SK-N-SH treated with all-trans-retinoic acid at 6 μM for 48 hours (cell line): ENCODE results near the gene LSAMP.

Experiments used
- ATAC-seq: fragments of 200-7000 bp; cut with Tn5 transposase; 3 replicates; pipeline ENCODE4 v1.9.1; 2020; ENCODE audit warnings: mild to moderate bottlenecking, moderate library complexity
- ARNTL ChIP-seq: fragments of 450-650 bp; formaldehyde crosslinking; IDR thresholded peaks from 2 replicates; pipeline ENCODE4 v1.5.0; 2020; ENCODE audit warnings: low read depth, mild to moderate bottlenecking, moderate library complexity, borderline replicate concordance
- BACH2 ChIP-seq: fragments of 250-450 bp; sonication (Bioruptor Pico); IDR thresholded peaks from 2 replicates; pipeline ENCODE4 v1.9.0; 2021; ENCODE audit warnings: mild to moderate bottlenecking, borderline replicate concordance
- CSDC2 ChIP-seq: fragments of 250-450 bp; sonication (Bioruptor Pico); IDR thresholded peaks from 2 replicates; pipeline ENCODE4 v1.5.0; 2020; ENCODE audit warnings: mild to moderate bottlenecking, moderate library complexity
- CSRNP3 ChIP-seq: fragments of 250-450 bp; sonication (Bioruptor Pico); IDR thresholded peaks from 2 replicates; pipeline ENCODE4 v1.5.1; 2021; ENCODE audit warnings: mild to moderate bottlenecking, moderate library complexity
- ESRRG ChIP-seq: fragments of 250-450 bp; sonication (Bioruptor Pico); IDR thresholded peaks from 2 replicates; pipeline ENCODE4 v1.6.1; 2021; ENCODE audit warnings: mild to moderate bottlenecking
- GLIS3 ChIP-seq: fragments of 250-450 bp; sonication (Bioruptor Pico); IDR thresholded peaks from 2 replicates; pipeline ENCODE4 v1.5.0; 2020; ENCODE audit warnings: mild to moderate bottlenecking, moderate library complexity
- ISL1 ChIP-seq: fragments of 250-450 bp; sonication (Bioruptor Pico); IDR thresholded peaks from 2 replicates; pipeline ENCODE4 v2.1.2; 2022; ENCODE audit warnings: mild to moderate bottlenecking, moderate library complexity
- OSR1 ChIP-seq: fragments of 250-450 bp; sonication (Bioruptor Pico); IDR thresholded peaks from 2 replicates; pipeline ENCODE4 v1.8.0; 2022; ENCODE audit warnings: moderate library complexity, mild to moderate bottlenecking, inconsistent platforms
- PATZ1 ChIP-seq: fragments of 250-450 bp; sonication (Bioruptor Pico); IDR thresholded peaks from 2 replicates; pipeline ENCODE4 v1.8.0; 2020; ENCODE audit warnings: mild to moderate bottlenecking, moderate library complexity, borderline replicate concordance
- PPARA ChIP-seq: fragments of 250-450 bp; sonication (Bioruptor Pico); IDR thresholded peaks from 2 replicates; pipeline ENCODE4 v1.5.0; 2020; ENCODE audit warnings: mild to moderate bottlenecking, borderline replicate concordance
- RARB ChIP-seq: fragments of 250-450 bp; sonication (Bioruptor Pico); IDR thresholded peaks from 2 replicates; pipeline ENCODE4 v1.8.0; 2021; ENCODE audit warnings: mild to moderate bottlenecking, moderate library complexity
- SNAI2 ChIP-seq: fragments of 250-450 bp; sonication (Bioruptor Pico); IDR thresholded peaks from 2 replicates; pipeline ENCODE4 v1.5.0; 2020; ENCODE audit warnings: mild to moderate bottlenecking, moderate library complexity
- TOX ChIP-seq: fragments of 250-450 bp; sonication (Bioruptor Pico); IDR thresholded peaks from 2 replicates; pipeline ENCODE4 v1.8.0; 2021; ENCODE audit warnings: mild to moderate bottlenecking, moderate library complexity, borderline replicate concordance
- ZC3H10 ChIP-seq: fragments of 250-450 bp; sonication (Bioruptor Pico); IDR thresholded peaks from 2 replicates; pipeline ENCODE4 v1.5.1; 2021; ENCODE audit warnings: mild to moderate bottlenecking, moderate library complexity
- ZFP3 ChIP-seq: fragments of 250-450 bp; sonication (Bioruptor Pico); IDR thresholded peaks from 2 replicates; pipeline ENCODE4 v1.5.0; 2020; ENCODE audit warnings: mild to moderate bottlenecking, moderate library complexity
- ZFP30 ChIP-seq: fragments of 450-650 bp; formaldehyde crosslinking; IDR thresholded peaks from 2 replicates; pipeline ENCODE4 v1.5.0; 2022; ENCODE audit warnings: mild to moderate bottlenecking, moderate library complexity
- ZNF565 ChIP-seq: fragments of 450-650 bp; formaldehyde crosslinking; conservative IDR thresholded peaks from 2 replicates; pipeline ENCODE4 v1.5.0; 2020; ENCODE audit warnings: low read depth, mild to moderate bottlenecking, moderate library complexity
- ZNF8 ChIP-seq: fragments of 450-650 bp; formaldehyde crosslinking; IDR thresholded peaks from 2 replicates; pipeline ENCODE4 v1.5.0; 2020; ENCODE audit warnings: mild to moderate bottlenecking, moderate library complexity
- TF ChIP-seq, protein P1 (sequence below): fragments of 250-450 bp; sonication (Bioruptor Pico); IDR thresholded peaks from 2 replicates; pipeline ENCODE4 v1.5.0; 2020; ENCODE audit warnings: mild to moderate bottlenecking, moderate library complexity
- TF ChIP-seq, protein P2 (sequence below): fragments of 250-450 bp; sonication (Bioruptor Pico); IDR thresholded peaks from 2 replicates; pipeline ENCODE4 v1.5.1; 2020; ENCODE audit warnings: low read depth, mild to moderate bottlenecking, moderate library complexity

Gene LSAMP

DNA sequence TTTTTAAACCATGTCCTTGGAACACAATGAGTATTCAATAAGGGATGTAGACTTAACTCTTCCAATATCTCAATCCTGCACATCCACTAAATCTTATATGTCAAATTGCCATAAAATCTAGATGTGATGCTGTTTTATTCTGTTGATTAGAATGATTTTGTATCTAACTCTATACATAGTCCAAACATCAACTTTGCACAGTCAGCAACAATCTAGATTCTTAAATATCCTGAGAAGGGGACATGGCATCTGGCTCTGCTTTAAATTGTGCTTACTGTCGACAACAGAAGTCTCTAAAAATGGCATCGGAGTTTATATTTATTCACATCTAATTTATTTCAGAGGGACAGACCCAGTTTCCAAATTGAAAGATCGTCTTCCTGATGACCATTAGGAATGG, 545.8 kb downstream of the LSAMP start:
- no peak for ATAC-seq
- TF ChIP-seq TOX (CRISPR knock-in tag): no peak
- TF ChIP-seq, protein P1, sequence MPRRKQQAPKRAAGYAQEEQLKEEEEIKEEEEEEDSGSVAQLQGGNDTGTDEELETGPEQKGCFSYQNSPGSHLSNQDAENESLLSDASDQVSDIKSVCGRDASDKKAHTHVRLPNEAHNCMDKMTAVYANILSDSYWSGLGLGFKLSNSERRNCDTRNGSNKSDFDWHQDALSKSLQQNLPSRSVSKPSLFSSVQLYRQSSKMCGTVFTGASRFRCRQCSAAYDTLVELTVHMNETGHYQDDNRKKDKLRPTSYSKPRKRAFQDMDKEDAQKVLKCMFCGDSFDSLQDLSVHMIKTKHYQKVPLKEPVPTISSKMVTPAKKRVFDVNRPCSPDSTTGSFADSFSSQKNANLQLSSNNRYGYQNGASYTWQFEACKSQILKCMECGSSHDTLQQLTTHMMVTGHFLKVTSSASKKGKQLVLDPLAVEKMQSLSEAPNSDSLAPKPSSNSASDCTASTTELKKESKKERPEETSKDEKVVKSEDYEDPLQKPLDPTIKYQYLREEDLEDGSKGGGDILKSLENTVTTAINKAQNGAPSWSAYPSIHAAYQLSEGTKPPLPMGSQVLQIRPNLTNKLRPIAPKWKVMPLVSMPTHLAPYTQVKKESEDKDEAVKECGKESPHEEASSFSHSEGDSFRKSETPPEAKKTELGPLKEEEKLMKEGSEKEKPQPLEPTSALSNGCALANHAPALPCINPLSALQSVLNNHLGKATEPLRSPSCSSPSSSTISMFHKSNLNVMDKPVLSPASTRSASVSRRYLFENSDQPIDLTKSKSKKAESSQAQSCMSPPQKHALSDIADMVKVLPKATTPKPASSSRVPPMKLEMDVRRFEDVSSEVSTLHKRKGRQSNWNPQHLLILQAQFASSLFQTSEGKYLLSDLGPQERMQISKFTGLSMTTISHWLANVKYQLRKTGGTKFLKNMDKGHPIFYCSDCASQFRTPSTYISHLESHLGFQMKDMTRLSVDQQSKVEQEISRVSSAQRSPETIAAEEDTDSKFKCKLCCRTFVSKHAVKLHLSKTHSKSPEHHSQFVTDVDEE (CRISPR knock-in tag): no peak
- no peak for TF ChIP-seq ZC3H10 (CRISPR knock-in tag)
- TF ChIP-seq ARNTL (CRISPR knock-in tag): no peak
- no peak for TF ChIP-seq ZNF565 (CRISPR knock-in tag)
- TF ChIP-seq ZNF8 (CRISPR knock-in tag): no peak
- TF ChIP-seq ISL1 (CRISPR knock-in tag): no peak
- no peak for TF ChIP-seq SNAI2
- TF ChIP-seq PPARA (CRISPR knock-in tag): no peak
- TF ChIP-seq RARB (CRISPR knock-in tag): no peak
- no peak for TF ChIP-seq PATZ1 (CRISPR knock-in tag)
- TF ChIP-seq, protein P2, sequence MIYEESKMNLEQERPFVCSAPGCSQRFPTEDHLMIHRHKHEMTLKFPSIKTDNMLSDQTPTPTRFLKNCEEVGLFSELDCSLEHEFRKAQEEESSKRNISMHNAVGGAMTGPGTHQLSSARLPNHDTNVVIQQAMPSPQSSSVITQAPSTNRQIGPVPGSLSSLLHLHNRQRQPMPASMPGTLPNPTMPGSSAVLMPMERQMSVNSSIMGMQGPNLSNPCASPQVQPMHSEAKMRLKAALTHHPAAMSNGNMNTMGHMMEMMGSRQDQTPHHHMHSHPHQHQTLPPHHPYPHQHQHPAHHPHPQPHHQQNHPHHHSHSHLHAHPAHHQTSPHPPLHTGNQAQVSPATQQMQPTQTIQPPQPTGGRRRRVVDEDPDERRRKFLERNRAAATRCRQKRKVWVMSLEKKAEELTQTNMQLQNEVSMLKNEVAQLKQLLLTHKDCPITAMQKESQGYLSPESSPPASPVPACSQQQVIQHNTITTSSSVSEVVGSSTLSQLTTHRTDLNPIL (CRISPR knock-in tag): no peak
- TF ChIP-seq BACH2: no peak
- no peak for TF ChIP-seq OSR1
- TF ChIP-seq ESRRG (CRISPR knock-in tag): no peak
- TF ChIP-seq, all 23 proteins: peak for 0

DNA sequence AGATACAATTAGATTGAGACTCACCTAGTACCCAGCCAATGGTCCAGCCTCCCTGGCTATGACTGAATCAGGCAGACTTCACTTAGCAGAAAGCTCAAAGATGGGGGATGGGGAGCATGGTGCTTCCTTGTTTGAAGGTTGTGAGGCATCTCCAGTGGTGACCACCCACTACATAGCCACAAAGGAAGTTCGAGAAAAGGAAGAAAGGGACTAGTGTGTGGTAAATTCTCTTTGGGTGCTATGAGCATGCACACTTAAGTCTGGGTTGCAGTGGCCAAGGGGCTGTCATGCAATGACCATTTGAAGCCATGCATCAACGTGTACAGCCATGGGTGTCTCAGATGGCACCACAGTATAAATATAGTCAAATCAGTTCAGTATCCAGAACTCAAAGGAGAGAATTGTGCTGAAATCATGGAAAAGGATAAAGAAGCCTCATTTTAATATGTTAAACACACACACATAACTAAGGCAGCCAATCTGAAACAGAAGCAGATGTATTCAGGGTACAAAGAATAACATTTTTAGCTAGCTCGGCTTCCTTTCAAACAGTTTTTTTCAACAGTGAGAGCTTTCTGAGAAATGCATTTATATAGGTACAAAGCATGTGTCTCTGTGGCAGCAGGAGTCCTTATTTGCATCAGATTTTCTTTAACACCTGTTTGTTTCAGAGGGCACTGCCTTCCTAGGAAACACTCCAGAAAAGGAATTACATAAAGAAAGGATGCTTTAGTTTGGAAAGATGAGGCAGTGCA, 546.5 kb downstream of the LSAMP start:
- ATAC-seq: no peak
- TF ChIP-seq ZFP3 (no peak), ESRRG (CRISPR knock-in tag) (no peak), GLIS3 (CRISPR knock-in tag) (no peak)

DNA sequence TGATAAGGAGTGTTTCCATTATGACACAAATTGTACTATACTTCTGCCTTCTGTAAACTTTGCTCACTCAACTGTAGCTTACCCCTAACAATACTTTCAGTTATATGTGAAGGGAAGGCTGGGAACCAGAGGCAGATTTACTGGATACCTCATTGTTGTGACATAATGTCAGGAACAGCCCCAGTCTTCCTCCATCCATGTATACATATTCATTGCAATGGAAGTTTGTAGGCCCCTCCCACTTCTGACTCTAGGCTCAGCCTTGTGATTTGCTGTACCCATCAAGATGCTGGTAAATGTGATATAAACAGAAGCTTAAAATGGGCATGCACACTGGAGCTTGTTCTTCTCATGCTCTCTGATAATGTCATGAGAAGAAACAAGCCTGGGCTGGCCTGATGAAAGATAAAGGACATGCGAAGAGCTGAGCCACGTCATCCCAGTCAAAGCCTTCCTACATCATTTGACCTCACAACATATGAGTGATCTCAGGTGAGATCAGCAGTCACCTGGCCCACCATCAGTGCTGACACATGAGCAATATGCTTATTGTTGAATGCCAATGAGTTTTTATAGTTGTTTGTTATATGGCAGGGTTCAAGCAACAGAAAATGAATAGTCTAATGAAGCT, 554.2 kb downstream of the LSAMP start:
- no peak for TF ChIP-seq ZFP30
- no peak for TF ChIP-seq CSDC2 (CRISPR knock-in tag)
- TF ChIP-seq RARB (CRISPR knock-in tag): no peak
- no peak for TF ChIP-seq PATZ1 (CRISPR knock-in tag)
- no peak for TF ChIP-seq ZNF8 (CRISPR knock-in tag)
- TF ChIP-seq ARNTL (CRISPR knock-in tag): no peak
- TF ChIP-seq BACH2: no peak
- TF ChIP-seq ISL1 (CRISPR knock-in tag): no peak
- no peak for TF ChIP-seq CSRNP3 (CRISPR knock-in tag)
- TF ChIP-seq SNAI2: no peak
- no peak for TF ChIP-seq ESRRG (CRISPR knock-in tag)
- TF ChIP-seq OSR1: no peak
- no peak for TF ChIP-seq ZNF565 (CRISPR knock-in tag)
- no peak for TF ChIP-seq TOX (CRISPR knock-in tag)
- no peak for TF ChIP-seq GLIS3 (CRISPR knock-in tag)
- TF ChIP-seq PPARA (CRISPR knock-in tag): no peak
- TF ChIP-seq, all 23 proteins: peak for 0
- ATAC-seq: no peak
